ENCODE results near the gene AGPAT2.

The AGPAT2 gene

DNA sequence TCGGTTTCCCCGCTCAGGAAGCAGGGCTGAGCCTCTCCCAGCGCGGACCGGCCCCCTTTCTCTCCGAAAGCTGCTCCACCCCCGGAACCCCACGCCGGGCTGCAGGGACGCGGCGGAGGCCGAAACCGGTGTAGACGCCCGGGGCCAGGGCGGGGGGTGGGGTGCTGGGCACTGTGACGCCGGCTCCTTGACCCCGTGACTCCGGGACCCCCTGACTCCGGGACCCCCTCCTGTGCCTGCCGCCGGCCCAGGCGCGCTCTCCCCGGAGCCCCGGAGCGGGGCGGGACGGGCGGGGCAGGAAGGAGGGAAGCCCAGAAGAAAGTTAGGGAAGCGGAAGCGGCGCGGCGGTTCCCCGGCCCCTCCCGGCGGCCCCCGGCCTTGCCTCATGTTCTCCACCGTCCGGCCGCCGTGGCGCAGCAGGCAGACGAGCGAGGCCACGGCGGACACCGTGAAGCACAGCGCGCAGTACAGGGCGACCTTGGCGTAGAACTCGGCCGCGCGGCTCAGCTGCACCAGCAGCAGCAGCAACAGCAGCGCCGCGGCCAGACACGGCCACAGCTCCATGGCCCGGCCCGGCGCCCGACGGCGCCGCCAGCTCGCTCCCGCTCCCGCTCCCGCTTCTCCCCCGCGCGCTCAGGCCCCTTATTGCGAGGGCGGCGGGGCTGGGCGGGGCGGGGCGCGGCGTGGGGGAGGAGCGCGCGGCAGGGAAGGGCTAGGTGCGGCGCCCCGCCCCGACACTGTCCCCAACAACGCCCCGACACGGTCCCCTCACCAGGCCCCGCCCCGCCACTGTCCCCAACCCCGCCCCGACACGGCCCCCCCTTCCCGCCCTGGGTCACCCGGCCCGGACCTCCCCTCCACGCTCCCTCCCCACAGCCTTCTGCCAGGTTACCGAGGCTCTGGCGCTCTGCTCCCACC lies at the start of gene AGPAT2:
AGPAT2 (minus strand) TSS at position 664 of the 918 bp plus-strand sequence; CDS start at position 564, 100 bp downstream.
- no peaks in the 10 kb centered on the region for H3K36me3 Mint-ChIP-seq
- H3K27me3 Mint-ChIP-seq = no peaks in the 10 kb centered on the region
- peak within 1 kb of the TSS; percentile 81 for H3K4me3 Mint-ChIP-seq
- peaks cover 1% of the 10 kb centered on the region for H3K4me1 Mint-ChIP-seq (ENCODE audit: low read depth)
- no peaks in the 10 kb centered on the region for H3K9me3 Mint-ChIP-seq (ENCODE audit: low read depth)
- H3K27ac Mint-ChIP-seq = no peak within 1 kb of the TSS

DNA sequence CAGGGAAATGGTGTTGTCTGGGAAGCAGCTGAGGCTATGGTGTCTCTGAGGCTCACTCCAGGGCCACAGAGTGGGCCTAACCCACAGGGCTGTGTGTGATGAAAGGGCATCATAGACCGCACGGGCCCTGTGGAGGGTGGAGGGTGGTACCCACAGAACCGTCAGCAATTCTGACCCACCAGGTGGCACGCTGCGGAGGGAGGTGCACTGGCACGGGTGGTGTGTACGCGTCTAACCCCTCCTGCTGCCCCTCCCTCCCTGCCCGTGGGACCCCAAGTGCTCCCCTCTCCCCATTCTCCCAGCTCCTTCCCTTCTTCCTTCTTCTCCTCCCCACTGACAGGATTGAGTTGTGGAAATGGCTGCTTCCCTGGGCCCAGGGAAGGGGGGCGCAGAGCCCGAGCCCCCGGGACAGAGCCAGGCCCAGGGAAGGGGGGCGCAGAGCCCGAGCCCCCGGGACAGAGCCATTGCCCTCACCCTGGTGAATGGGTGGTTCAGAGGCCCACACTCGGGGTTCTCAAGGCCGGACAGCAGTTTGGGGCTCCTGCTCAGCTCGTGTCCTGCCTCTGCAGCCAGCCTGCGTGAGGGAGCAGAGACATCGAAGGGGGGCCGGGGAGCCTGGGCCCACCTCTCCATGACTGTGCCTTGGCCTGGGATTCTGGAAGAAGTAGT lies 48.7 kb upstream of the AGPAT2 start:
- Mint-ChIP-seq H3K27ac (no peak overlapping the region), H3K27me3 (no peaks in the 10 kb centered on the region), H3K36me3 (no peaks in the 10 kb centered on the region), H3K4me1 (ENCODE audit: low read depth) (peaks cover 7% of the 10 kb centered on the region), H3K4me3 (no peak overlapping the region), H3K9me3 (ENCODE audit: low read depth) (no peaks in the 10 kb centered on the region)

DNA sequence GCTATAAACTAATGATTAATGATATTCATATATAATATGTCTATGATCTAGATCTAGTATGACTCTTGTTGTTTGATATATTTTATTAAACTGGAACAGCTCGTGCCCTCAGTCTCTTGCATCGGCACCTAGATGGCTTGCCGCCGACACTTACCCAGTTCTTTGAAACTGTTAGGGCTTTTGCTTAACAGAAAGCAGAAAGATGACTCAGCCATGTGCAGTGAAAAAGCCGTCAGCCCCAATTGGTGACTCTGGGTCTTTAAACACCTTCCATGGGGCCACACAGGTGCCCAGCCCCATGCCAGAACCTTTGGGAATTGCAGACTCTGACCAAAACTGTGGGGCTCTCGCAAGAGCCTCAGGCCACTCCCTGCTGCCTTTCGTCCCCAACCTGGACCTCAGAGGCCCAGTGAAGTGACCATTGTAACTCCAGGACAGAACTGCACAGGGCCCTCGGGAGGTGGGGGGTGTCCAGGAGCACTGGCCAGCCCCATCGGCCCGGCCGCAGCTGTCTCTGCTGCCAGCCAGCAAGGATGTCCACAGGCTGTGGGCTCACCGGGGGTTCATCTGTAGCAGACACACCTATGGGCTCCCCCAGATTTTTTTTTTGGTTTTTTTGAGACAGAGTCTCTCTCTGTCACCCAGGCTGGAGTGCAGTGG lies 47.7 kb upstream of the AGPAT2 start:
- peaks cover 5% of the 10 kb centered on the region for H3K4me1 Mint-ChIP-seq (ENCODE audit: low read depth)
- H3K4me3 Mint-ChIP-seq = no peak overlapping the region
- H3K27me3 Mint-ChIP-seq = no peaks in the 10 kb centered on the region
- H3K36me3 Mint-ChIP-seq = no peaks in the 10 kb centered on the region
- no peaks in the 10 kb centered on the region for H3K9me3 Mint-ChIP-seq (ENCODE audit: low read depth)
- H3K27ac Mint-ChIP-seq = no peak overlapping the region

DNA sequence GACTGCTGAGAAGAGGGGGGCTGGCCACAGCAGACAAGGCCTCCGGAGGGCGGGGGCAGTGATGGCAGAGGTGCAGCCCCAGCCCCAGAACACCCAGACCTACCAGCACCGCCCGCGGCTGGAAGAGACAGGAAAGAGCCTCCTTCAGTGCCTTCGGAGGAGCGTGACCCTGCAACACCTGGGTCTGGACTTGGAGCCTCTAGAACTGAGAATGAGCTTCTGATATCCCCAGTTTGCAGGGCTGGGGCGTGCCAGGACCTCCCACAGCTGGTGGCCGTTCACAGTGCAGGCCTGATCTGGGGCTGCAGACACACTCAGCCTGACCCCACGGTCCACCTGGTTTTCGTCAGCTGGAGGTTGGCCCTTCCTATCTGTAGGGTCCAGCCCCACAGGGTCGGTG lies 46.4 kb upstream of the AGPAT2 start:
- Mint-ChIP-seq H3K9me3 (ENCODE audit: low read depth) (no peaks in the 10 kb centered on the region), H3K4me3 (no peak overlapping the region), H3K36me3 (no peaks in the 10 kb centered on the region), H3K4me1 (ENCODE audit: low read depth) (peaks cover 9% of the 10 kb centered on the region), H3K27ac (no peak overlapping the region), H3K27me3 (no peaks in the 10 kb centered on the region)

DNA sequence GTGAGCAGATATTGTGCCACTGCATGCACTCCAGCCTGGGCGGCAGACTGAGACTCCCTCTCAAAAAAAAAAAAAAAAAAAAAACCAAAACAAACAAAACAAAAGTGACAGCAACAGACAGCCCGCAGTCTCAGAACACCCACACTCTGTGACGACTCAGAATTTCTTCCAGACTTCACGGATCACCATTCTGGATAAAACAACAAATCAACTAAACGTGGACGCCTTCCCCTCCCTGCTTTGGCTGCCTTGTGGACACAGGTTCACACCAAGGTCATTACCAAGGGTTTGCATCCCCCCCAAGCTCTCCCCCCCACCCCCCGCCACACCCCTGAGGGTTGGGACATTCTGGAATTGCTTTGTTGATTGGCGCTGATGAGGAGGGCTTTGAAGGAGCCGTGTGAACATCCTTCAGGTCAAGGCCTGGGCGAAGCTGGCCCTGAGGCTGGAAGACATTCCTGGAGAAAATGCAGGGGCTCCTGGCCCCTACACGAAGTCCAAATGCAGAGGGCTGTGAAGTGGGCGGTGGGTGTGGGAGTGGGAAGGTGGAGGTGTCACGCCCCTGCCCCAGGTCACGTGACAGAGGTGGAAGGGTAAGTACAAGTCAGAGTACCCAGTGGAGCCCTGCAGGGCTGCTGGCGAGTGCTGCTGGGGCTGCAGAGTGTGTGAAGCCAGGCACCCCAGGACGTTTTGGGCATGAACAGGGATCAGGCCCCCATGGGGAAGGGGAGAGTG lies 45.4 kb upstream of the AGPAT2 start:
- H3K27ac Mint-ChIP-seq = peak overlapping the region; percentile 16
- no peaks in the 10 kb centered on the region for H3K27me3 Mint-ChIP-seq
- no peak overlapping the region for H3K4me3 Mint-ChIP-seq

DNA sequence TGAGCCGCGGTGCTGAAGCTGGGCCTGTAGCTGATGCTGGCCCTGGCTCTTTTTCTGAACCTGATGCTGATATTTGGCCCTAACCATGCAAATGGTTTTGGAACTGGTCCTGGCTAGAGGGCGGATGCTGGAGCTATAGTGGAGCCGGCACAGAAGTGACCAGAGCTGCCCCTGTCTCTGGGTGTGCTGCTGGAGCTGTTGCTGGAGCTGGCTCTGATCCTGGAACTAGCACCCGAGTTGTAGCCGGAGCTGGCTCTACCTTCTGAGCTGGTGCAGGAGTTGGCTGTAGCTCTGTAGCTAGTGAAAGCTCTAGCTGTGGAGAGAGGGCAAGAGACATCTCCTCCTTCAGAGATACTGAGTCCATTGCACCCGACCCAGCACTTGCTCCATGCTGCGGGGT lies 42.7 kb upstream of the AGPAT2 start:
- Mint-ChIP-seq H3K27me3 (no peaks in the 10 kb centered on the region), H3K27ac (no peak overlapping the region), H3K4me3 (peak overlapping the region; percentile 74), H3K4me1 (ENCODE audit: low read depth) (peaks cover 24% of the 10 kb centered on the region), H3K36me3 (peaks cover 7% of the 10 kb centered on the region), H3K9me3 (ENCODE audit: low read depth) (no peaks in the 10 kb centered on the region)

More for the DNA sequence above, 45.4 kb upstream of the AGPAT2 start:
- H3K36me3 Mint-ChIP-seq = no peaks in the 10 kb centered on the region
- no peaks in the 10 kb centered on the region for H3K9me3 Mint-ChIP-seq (ENCODE audit: low read depth)
- H3K4me1 Mint-ChIP-seq (ENCODE audit: low read depth) = peaks cover 9% of the 10 kb centered on the region

DNA sequence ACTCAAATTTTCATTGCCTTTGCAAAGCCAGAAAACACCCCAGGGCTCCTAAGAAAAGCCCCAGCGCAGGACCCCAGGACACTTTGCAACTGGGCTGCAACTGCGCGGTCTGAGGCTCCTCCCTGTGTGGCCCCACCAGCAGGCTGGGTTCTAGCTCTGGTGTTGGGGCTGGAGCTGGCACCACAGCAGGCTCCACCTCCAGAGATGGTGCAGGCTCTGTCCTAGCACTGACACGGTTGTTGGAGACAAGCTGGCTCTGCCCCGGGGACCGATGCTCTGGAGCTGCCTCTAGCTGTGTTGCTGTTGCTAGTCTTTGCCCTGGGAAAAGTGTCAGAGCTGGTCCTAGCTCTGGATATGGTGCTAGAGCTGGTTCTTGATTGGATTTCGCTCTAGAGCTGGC lies 41.9 kb upstream of the AGPAT2 start:
- Mint-ChIP-seq H3K4me1 (ENCODE audit: low read depth) (peaks cover 28% of the 10 kb centered on the region), H3K36me3 (peaks cover 7% of the 10 kb centered on the region), H3K27me3 (no peaks in the 10 kb centered on the region), H3K9me3 (ENCODE audit: low read depth) (no peaks in the 10 kb centered on the region), H3K4me3 (peak overlapping the region; percentile 74), H3K27ac (no peak overlapping the region)

DNA sequence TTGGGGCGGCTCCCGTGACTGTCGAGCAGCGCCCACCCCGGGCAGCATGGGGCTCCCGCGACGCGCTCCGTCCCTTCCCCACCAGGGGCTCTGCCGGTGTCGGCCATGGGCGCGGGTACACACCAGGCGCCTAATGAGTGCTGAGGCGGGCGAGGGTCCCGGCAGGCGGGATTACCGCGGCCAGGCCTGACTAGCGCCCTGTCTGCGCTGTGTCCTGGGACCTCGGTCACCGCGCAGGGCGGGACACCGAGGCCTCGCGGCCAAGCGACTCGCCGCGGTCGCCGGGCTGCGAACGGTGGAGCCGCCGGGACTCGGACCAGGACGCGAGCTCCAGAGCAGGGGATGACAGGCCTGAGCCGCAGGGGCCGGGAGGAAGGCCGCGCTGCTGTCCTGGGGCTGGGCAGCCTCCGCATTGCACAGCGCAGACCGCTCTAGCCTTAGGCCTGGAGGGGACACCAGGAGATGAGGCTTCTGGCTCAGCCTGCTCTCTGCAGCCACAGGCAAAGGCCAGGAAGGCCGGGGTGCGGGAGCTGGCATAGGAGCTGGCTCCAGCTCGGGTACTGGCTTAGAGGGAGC lies 41.4 kb upstream of the AGPAT2 start:
- Mint-ChIP-seq H3K36me3 (peaks cover 7% of the 10 kb centered on the region), H3K27me3 (no peaks in the 10 kb centered on the region), H3K4me1 (ENCODE audit: low read depth) (peaks cover 31% of the 10 kb centered on the region), H3K4me3 (peak overlapping the region; percentile 74), H3K27ac (no peak overlapping the region), H3K9me3 (ENCODE audit: low read depth) (no peaks in the 10 kb centered on the region)

DNA sequence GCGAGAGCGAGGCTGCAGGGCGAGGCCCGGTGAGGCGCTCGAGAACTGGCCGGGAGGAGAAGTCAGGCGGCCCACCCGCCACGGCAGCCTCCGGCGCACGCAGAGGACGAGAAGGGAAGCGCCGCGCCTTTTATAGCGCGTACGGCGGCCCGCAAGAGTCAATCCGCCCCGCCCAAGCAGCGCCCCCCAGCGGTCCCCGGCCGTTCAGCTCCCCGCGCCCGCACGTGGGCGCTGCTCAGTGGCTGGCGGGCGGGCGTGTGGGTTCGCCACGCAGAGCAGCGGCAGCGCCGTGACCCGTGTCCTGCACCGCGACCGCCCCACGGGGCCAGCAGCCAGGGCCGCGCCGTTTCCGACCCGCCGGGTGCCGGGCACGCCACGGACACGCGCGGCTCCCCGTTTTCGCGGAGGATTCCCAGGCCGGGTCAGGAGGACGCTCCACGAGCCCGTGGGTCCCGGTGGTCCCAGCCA lies 40.9 kb upstream of the AGPAT2 start:
- H3K27ac Mint-ChIP-seq = no peak overlapping the region

DNA sequence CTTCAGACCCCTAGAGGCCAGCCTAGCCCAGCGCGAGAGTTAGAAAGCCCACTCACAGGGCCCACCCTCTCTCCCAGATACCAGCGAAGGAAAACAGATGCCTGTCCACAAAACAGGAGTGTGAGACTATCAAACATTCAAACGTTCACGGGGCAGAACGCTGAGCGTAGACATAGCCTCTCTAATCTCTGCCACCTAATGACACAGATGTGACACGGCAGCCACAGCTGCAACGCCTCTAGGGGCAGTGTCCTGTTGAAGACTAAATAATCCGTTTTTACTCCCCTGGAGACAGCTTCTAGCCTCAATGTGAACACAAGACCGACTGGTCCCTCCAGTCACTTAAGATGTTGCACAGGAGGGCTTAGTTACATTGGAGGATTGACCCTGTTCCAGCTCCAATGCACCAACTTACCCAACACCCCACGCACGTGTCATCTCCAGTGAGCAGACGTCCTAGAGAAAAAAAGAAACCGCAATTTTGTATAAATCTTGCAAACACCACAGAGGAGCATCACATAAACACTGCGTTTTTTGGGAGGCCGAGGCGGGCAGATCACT lies 39.5 kb upstream of the AGPAT2 start:
- peak overlapping the region; percentile 97 for H3K27ac Mint-ChIP-seq
- peaks cover 7% of the 10 kb centered on the region for H3K36me3 Mint-ChIP-seq
- H3K9me3 Mint-ChIP-seq (ENCODE audit: low read depth) = no peaks in the 10 kb centered on the region
- no peaks in the 10 kb centered on the region for H3K27me3 Mint-ChIP-seq
- peak overlapping the region; percentile 99 for H3K4me3 Mint-ChIP-seq
- H3K4me1 Mint-ChIP-seq (ENCODE audit: low read depth) = peaks cover 28% of the 10 kb centered on the region

More for the DNA sequence above, 40.9 kb upstream of the AGPAT2 start:
- H3K4me3 Mint-ChIP-seq = peak overlapping the region; percentile 66
- peaks cover 31% of the 10 kb centered on the region for H3K4me1 Mint-ChIP-seq (ENCODE audit: low read depth)
- H3K27me3 Mint-ChIP-seq = no peaks in the 10 kb centered on the region
- H3K36me3 Mint-ChIP-seq = peaks cover 7% of the 10 kb centered on the region
- no peaks in the 10 kb centered on the region for H3K9me3 Mint-ChIP-seq (ENCODE audit: low read depth)

DNA sequence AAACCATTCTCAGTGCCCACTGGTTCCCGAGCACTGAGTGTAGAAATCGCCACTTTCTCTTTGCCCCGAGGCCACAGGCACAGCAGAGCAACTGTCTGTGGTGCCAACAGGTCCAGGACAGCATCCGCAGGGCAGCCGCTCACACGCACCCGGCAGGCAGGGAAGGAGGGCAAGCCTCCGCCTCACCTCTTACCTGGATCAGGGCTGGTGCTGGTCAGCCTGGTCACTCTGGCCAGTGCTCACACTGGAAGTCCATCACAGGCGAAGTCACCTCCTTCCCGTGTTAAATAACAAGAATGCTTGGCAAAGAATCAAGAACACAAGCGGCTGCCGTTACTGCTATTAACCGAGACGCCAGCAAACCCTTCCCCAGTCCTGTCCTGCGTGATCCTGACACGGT lies 38.9 kb upstream of the AGPAT2 start:
- H3K9me3 Mint-ChIP-seq (ENCODE audit: low read depth) = no peaks in the 10 kb centered on the region
- H3K27me3 Mint-ChIP-seq = no peaks in the 10 kb centered on the region
- H3K36me3 Mint-ChIP-seq = peaks cover 7% of the 10 kb centered on the region
- H3K4me3 Mint-ChIP-seq = peak overlapping the region; percentile 99
- H3K4me1 Mint-ChIP-seq (ENCODE audit: low read depth) = peaks cover 29% of the 10 kb centered on the region
- H3K27ac Mint-ChIP-seq = peak overlapping the region; percentile 97

DNA sequence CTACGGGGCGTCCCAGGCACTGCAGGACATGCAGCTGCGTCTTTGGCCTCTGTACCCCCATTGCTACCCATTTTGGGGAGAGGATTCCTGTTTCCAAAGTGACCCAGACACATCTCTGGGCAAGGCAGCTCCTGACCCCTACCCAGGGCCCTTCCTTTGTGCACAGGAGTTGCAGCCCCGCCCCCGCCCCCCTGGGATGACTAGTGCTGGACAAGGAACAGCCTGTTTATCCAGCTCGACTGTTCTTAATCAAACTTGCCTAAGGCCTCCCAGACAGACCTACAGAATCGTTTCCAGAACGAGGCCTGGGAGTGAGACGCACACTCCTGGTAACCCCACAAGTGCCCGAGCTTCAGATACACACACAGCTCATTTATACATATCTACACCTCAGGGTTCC lies 38.4 kb upstream of the AGPAT2 start:
- peak overlapping the region; percentile 99 for H3K4me3 Mint-ChIP-seq
- H3K9me3 Mint-ChIP-seq (ENCODE audit: low read depth) = no peaks in the 10 kb centered on the region
- H3K4me1 Mint-ChIP-seq (ENCODE audit: low read depth) = peaks cover 31% of the 10 kb centered on the region
- H3K36me3 Mint-ChIP-seq = peaks cover 7% of the 10 kb centered on the region
- H3K27me3 Mint-ChIP-seq = no peaks in the 10 kb centered on the region
- H3K27ac Mint-ChIP-seq = peak overlapping the region; percentile 46

DNA sequence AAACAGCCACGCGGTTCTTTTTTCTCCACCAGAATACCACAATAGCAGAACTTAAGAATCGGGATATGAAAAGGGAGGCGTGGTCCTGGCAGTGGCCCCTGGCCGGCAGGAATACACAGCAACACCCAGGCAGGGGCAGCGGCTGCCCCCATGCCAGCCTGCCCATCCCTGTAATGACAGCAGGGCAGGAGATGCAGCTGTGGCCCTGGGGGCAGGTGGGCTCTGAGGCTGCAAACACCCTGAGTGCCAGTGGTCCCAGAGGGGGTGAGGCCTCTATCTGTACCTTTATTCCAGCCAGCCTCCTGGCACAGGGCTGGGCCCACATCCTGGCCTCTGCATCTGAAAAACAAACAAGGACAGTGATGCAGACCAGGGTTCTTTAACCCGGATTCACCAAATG lies 37.5 kb upstream of the AGPAT2 start:
- peak overlapping the region; percentile 99 for H3K4me3 Mint-ChIP-seq
- peaks cover 7% of the 10 kb centered on the region for H3K36me3 Mint-ChIP-seq
- no peaks in the 10 kb centered on the region for H3K9me3 Mint-ChIP-seq (ENCODE audit: low read depth)
- H3K4me1 Mint-ChIP-seq (ENCODE audit: low read depth) = peaks cover 32% of the 10 kb centered on the region
- no peaks in the 10 kb centered on the region for H3K27me3 Mint-ChIP-seq
- H3K27ac Mint-ChIP-seq = no peak overlapping the region

DNA sequence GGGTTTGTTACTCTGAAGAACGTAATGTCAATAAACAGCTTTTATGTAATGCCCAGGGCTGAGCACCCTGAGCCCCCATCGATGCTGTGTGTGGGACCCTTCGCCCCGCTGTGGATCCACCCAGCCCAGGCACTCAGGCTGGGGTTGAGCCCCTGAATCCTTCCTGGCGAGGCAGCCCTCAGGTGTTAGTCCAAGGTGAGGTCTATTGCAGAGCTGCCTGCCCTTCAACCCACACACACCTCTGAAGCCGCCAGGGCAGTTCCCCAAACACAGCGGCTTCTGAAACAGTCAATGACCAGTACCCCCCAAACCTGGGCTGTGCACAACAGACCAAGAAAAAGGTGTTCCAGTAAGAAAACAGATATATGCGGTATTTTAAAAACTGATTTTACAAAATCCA lies 36.7 kb upstream of the AGPAT2 start:
- H3K4me3 Mint-ChIP-seq = peak overlapping the region; percentile 99
- H3K4me1 Mint-ChIP-seq (ENCODE audit: low read depth) = peaks cover 32% of the 10 kb centered on the region
- no peaks in the 10 kb centered on the region for H3K27me3 Mint-ChIP-seq
- no peaks in the 10 kb centered on the region for H3K9me3 Mint-ChIP-seq (ENCODE audit: low read depth)
- H3K27ac Mint-ChIP-seq = peak overlapping the region; percentile 81
- H3K36me3 Mint-ChIP-seq = peaks cover 7% of the 10 kb centered on the region

All from activated naive CD8-positive, alpha-beta T cell (primary cell).